ENCODE results near the gene TLE4.
"Not testable (repeated sequence)": the region's sequence is repeated elsewhere in the genome, so short reads cannot be mapped to it uniquely, and the experiment has no call there.

The TLE4 gene

DNA sequence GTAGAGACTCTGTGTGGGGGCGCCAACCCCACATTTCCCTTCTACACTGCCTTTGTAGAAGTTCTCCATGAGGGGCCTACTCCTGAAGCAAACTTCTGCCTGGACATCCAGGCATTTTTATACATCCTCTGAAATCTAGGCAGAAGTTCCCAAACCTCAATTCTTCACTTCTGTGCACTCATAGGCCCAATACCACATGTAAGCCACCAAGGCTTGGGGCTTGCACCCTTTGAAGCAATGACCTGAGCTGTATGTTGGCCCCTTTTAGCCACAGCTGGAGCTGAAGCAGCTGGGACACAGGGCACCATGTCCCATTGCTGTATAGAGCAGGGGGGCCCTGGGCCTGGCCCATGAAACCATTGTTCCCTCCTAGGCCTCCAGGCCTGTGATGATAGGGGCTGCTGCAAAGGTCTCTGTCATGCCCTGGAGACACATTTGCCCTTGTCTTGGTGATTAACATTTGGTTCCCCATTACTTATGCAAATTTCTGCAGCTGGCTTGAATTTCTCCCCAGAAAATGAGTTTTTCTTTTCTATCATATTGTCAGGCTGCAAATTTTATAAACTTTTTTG is 180.2 kb downstream of the TLE4 start:
- not testable (repeated sequence) for DNase-seq

- no peak for DNase-seq
These were observed 184.6 kb downstream of the TLE4 start for GRCh38 chr9:79756414-79756813.

GRCh38 chr9:79757074-79757473 is 185.3 kb downstream of the TLE4 start:
- no peak for DNase-seq

GRCh38 chr9:79757881-79758669 is 186.3 kb downstream of the TLE4 start:
- DNase-seq: no peak

DNA sequence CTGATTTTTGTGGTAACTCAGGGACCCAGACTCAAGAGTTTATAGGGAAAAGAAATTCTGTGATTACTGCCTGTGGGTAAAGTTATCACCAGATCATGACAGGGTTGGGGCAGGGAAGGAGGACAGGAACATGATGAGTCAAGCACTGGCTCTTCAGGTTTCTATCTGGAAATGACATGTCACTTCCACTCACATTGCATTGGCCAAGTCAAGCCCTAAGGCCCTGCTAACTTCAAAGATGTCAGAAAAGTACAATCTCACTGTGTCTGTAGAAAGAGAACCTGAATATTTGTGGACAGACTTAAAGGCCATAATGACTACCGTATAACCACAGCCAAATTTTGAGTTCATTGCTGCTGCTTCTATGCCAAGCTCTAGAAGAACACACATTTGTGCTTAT is 187.7 kb downstream of the TLE4 start:
- no peak for DNase-seq

- no peak for DNase-seq
These were observed 190.3 kb downstream of the TLE4 start for GRCh38 chr9:79762070-79762469.

DNA sequence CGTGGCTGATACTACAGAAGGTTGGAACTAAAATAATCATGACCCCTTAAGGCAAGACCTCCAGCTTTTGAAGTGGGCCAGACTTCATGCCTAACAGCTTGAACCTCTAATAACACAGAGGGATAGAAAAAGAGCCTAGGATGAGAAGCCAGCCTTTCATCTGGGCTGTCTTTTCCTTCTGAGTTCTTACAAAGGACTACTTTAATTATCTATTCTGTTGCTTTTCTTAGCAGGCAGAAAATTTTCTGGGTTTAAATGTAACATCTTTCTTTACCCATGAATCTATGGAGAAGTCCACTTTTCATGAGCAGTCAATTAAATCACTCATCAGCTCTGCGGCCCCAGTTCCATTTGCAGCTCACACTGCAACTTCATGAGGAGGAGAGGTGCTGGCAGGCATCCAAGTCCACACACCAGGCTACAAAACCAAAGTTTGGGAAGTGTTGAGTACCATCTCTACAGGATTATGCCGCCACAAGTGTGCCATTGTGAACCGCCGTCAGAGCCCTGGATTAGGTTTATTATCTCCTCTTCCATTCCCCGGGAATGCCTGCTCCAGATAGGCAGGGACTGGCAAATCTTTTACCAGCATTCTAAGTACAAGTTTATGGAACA is 192.0 kb downstream of the TLE4 start:
- DNase-seq: no peak

DNA sequence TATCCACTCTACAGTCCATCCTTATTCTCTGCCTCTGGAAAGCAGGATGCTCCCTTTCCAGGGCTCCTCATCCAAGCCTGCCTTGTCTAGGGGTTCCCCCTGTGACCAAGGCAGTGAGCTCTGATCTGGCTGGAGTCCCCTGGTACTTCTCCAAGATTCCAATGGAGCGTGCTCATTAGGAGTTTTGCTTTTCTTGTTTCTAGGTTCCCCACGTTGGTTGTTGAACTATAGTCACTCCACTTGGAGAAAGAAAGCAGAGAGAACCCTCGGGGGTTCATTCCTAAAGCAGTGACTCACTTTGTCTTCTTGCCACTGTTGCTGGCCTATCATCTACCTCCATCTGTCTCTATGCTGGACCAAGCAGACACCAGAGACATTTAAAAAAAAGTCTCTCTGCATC is 192.6 kb downstream of the TLE4 start:
- no peak for DNase-seq

- DNase-seq: no peak
These were observed 193.7 kb downstream of the TLE4 start for GRCh38 chr9:79765466-79765865.

DNA sequence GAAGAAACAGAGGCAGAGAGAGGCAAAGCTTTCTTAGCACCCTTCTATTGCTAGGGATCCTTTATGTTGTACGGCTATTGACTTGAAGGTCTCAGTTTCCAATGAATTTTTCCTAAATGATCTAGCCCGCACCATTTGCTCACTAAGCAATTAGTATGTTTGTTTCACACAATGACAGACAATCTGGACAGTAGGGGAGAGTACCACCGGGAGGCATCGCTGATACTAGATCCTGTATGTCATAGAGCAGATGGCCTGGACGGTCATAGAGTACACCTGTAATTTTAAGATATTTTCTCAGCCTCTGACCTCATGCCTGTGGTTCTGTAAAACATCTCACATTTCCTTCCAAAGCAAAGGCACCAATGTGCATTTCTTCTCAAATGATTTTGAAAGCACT is 194.3 kb downstream of the TLE4 start:
- no peak for DNase-seq

GRCh38 chr9:79768194-79768593 is 196.4 kb downstream of the TLE4 start:
- no peak for DNase-seq

DNA sequence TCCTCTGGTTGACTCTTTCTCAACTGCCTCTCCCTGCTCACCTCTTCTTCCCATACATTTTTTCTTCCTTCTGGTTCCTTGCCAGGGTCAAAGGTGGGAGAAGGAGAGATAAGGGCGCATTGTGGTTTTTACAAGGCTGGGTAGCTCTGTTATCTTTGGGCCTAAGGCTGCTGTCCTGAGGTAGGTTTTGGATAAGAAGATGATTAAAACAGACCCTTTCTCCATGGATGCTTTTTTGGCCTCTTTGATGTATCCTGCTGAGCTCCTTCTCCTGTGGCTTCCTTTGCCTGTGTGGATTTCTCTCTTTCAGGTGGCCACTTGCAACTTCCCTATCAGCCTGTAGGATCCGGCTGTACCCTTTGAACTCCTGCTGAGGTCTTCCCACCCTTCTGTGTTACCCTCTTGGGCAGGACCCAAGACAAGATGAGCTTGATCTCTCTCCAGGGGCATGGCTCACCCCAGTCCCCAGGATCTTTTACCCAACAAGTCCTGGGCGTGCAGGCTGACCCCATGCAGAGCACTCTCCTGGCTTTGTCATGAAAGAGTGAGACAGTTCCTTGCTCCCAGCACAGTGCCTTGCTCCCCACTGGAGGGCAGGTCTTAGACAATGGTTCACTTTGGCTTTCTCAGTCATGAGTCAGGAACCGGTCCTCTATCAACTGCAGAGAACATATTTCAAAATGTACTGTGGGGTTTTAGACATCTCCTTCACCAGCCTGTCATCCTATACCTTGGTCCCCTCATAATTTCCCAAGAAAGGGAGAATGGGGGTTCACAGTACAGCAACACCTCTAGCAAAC is 197.9 kb downstream of the TLE4 start:
- DNase-seq: no peak

DNA sequence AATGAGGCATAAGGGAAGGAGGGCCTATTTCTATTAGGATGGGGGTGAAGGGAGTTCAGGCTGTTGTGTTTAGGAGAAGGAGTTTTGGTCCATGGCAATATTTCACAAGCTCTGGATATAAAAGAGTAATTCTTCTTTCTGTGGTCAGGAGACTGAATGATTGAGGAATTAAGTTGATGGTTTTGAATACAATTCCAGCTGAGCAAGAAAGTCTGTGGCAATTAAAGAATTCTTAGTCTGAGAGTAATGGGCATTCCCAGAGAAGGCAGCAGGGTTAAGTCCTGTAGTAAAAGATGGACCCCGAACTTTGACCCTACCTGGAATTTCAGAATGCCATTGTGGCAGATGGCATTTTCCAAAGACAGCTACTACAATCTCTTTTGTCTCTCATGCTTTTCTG is 202.6 kb downstream of the TLE4 start:
- no peak for DNase-seq

Data from activated CD8-positive, alpha-beta memory T cell treated with anti-CD3 and anti-CD28 coated beads for 24 hours (primary cell).